Measurements from ENCODE around the gene IL10RB.
"Not testable (repeated sequence)": the region's sequence is repeated elsewhere in the genome, so short reads cannot be mapped to it uniquely, and the experiment has no call there.

The IL10RB gene

GRCh38 chr21:33266050-33266788, at the start of gene IL10RB:
TSS of gene IL10RB (plus strand) at chr21:33266367. CDS start at chr21:33266466, 99 bp downstream.
- peak; percentile 69 for DNase-seq (ENCODE audit: low spot score)

- DNase-seq (ENCODE audit: low spot score): no peak
Measured at GRCh38 chr21:33217138-33217520, 49.0 kb upstream of the IL10RB start.

GRCh38 chr21:33219300-33219699, 46.9 kb upstream of the IL10RB start:
- DNase-seq (ENCODE audit: low spot score): no peak

- DNase-seq (ENCODE audit: low spot score): no peak
Measured at GRCh38 chr21:33219954-33220353, 46.2 kb upstream of the IL10RB start.

- DNase-seq (ENCODE audit: low spot score): not testable (repeated sequence)
Measured at GRCh38 chr21:33225376-33225775, 40.8 kb upstream of the IL10RB start.

- DNase-seq (ENCODE audit: low spot score): no peak
Measured at GRCh38 chr21:33228455-33228854, 37.7 kb upstream of the IL10RB start.

GRCh38 chr21:33229099-33229783, 36.9 kb upstream of the IL10RB start:
- no peak for DNase-seq (ENCODE audit: low spot score)

- DNase-seq (ENCODE audit: low spot score): peak; percentile 65
Measured at GRCh38 chr21:33229784-33230544, 36.2 kb upstream of the IL10RB start, which contains the start of gene IFNAR2. TSS of gene IFNAR2 (plus strand) at chr21:33229938. CDS start at chr21:33241923, 11,985 bp downstream.

GRCh38 chr21:33230545-33231324, 35.4 kb upstream of the IL10RB start:
- no peak for DNase-seq (ENCODE audit: low spot score)

GRCh38 chr21:33231526-33231925, 34.6 kb upstream of the IL10RB start:
- DNase-seq (ENCODE audit: low spot score): peak; percentile 68

- DNase-seq (ENCODE audit: low spot score): no peak
Measured at GRCh38 chr21:33232291-33233034, 33.7 kb upstream of the IL10RB start.

- DNase-seq (ENCODE audit: low spot score): no peak
Measured at GRCh38 chr21:33234635-33235520, 31.3 kb upstream of the IL10RB start.

- no peak for DNase-seq (ENCODE audit: low spot score)
Measured at GRCh38 chr21:33236013-33236686, 30.0 kb upstream of the IL10RB start.

GRCh38 chr21:33236766-33237165, 29.4 kb upstream of the IL10RB start:
- no peak for DNase-seq (ENCODE audit: low spot score)

- no peak for DNase-seq (ENCODE audit: low spot score)
Measured at GRCh38 chr21:33237486-33237885, 28.7 kb upstream of the IL10RB start.

- no peak for DNase-seq (ENCODE audit: low spot score)
Measured at GRCh38 chr21:33238146-33238545, 28.0 kb upstream of the IL10RB start.

GRCh38 chr21:33238565-33239255, 27.5 kb upstream of the IL10RB start:
- DNase-seq (ENCODE audit: low spot score): peak; percentile 60

- DNase-seq (ENCODE audit: low spot score): not testable (repeated sequence)
Measured at GRCh38 chr21:33239559-33240127, 26.5 kb upstream of the IL10RB start.

GRCh38 chr21:33240404-33240803, 25.8 kb upstream of the IL10RB start:
- DNase-seq (ENCODE audit: low spot score): no peak
